Measurements from ENCODE around the gene C19orf81.
A peak's percentile ranks its signal among the peaks of the same experiment; 100 is the strongest.

C19orf81 gene

GRCh38 chr19:50629801-50630200 lies 19.4 kb upstream of the C19orf81 start:
- no peak for FAIRE-seq

GRCh38 chr19:50632151-50632835 lies 17.0 kb upstream of the C19orf81 start:
- FAIRE-seq, result no peak

- FAIRE-seq, result no peak
Measured at GRCh38 chr19:50633359-50633758, 15.9 kb upstream of the C19orf81 start.

GRCh38 chr19:50633973-50634372 lies 15.3 kb upstream of the C19orf81 start:
- no peak for FAIRE-seq

- no peak for FAIRE-seq
Measured at GRCh38 chr19:50636317-50637085, 12.7 kb upstream of the C19orf81 start.

- no peak for FAIRE-seq
Measured at GRCh38 chr19:50638600-50638999, 10.6 kb upstream of the C19orf81 start.

GRCh38 chr19:50639121-50640112 lies 9.8 kb upstream of the C19orf81 start, which contains the start of gene SYT3:
Gene SYT3, minus strand, starts transcription at chr19:50639881. Its CDS starts 2,470 bp downstream, at chr19:50637411.
- no peak for FAIRE-seq

GRCh38 chr19:50640368-50640767 lies 8.9 kb upstream of the C19orf81 start:
- FAIRE-seq, result no peak

- no peak for FAIRE-seq
Measured at GRCh38 chr19:50644315-50644915, 4.8 kb upstream of the C19orf81 start.

GRCh38 chr19:50645107-50645506 lies 4.1 kb upstream of the C19orf81 start:
- FAIRE-seq, result no peak

GRCh38 chr19:50646074-50646807 lies 3.0 kb upstream of the C19orf81 start:
- FAIRE-seq, result no peak

- FAIRE-seq, result no peak
Measured at GRCh38 chr19:50647879-50648615, 1.2 kb upstream of the C19orf81 start.

GRCh38 chr19:50648659-50649058 lies 586 bp upstream of the C19orf81 start:
- FAIRE-seq, result no peak

GRCh38 chr19:50651174-50651573 lies 1.9 kb downstream of the C19orf81 start:
- no peak for FAIRE-seq

GRCh38 chr19:50652722-50653121 lies 3.5 kb downstream of the C19orf81 start:
- no peak for FAIRE-seq

GRCh38 chr19:50654882-50655281 lies 5.6 kb downstream of the C19orf81 start:
- FAIRE-seq, result no peak

- no peak for FAIRE-seq
Measured at GRCh38 chr19:50657222-50657669, 8.0 kb downstream of the C19orf81 start.

GRCh38 chr19:50657712-50658440 lies 8.6 kb downstream of the C19orf81 start:
- FAIRE-seq, result peak; percentile 98

GRCh38 chr19:50658441-50659317 lies 9.4 kb downstream of the C19orf81 start:
- FAIRE-seq, result peak; percentile 33
